Measurements from ENCODE around the gene MAPK1.

The MAPK1 gene

DNA sequence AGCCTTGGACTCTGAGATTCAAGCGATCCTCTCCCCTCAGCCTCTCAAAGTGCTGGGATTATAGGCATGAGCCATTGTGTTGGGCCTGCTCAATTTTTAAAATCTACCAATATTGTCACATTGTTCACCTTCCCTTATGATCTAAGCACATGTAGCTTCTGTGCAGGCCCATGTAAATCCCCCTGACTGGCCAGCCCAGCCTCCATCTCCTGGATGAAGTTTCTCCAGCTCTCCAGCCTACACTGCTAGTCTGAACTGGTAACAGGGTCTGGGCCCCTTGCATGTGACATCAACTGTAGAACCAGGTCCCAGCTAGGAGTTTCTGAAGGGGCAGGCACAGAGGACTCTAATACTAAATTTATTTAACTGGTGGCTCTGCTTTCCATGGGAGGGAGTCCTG is 99.0 kb downstream of the MAPK1 start:
- Histone ChIP-seq H3K36me3 (replicated peaks; ENCODE audit: low read depth, low read length) (peaks cover 77% of the 10 kb centered on the region), H3K4me1 (ENCODE audit: low read length) (peaks cover 13% of the 10 kb centered on the region), H3K27ac (ENCODE audit: low read length) (no peak overlapping the region)

GRCh38 chr22:21766691-21767462 is 100.6 kb downstream of the MAPK1 start:
- no peaks in the 10 kb centered on the region for H3K27me3 ChIP-seq (ENCODE audit: low read depth, low read length)
- peaks cover 75% of the 10 kb centered on the region for H3K36me3 ChIP-seq (replicated peaks; ENCODE audit: low read depth, low read length)
- H3K4me3 ChIP-seq (ENCODE audit: low read length), result no peak overlapping the region
- no peak overlapping the region for H2AFZ ChIP-seq (ENCODE audit: low read depth, low read length)
- H3K4me2 ChIP-seq (ENCODE audit: low read length), result no peak overlapping the region
- H3K4me1 ChIP-seq (ENCODE audit: low read length), result peaks cover 28% of the 10 kb centered on the region
- no peaks in the 10 kb centered on the region for H3K9me3 ChIP-seq (ENCODE audit: insufficient read depth, low read length)
- peaks cover 43% of the 10 kb centered on the region for H4K20me1 ChIP-seq (ENCODE audit: insufficient read depth, low read length)
- no peak for TF ChIP-seq EZH2phosphoT487 (IDR thresholded peaks at IDR 0.05; ENCODE audit: low read depth)
- TF ChIP-seq, protein P1, sequence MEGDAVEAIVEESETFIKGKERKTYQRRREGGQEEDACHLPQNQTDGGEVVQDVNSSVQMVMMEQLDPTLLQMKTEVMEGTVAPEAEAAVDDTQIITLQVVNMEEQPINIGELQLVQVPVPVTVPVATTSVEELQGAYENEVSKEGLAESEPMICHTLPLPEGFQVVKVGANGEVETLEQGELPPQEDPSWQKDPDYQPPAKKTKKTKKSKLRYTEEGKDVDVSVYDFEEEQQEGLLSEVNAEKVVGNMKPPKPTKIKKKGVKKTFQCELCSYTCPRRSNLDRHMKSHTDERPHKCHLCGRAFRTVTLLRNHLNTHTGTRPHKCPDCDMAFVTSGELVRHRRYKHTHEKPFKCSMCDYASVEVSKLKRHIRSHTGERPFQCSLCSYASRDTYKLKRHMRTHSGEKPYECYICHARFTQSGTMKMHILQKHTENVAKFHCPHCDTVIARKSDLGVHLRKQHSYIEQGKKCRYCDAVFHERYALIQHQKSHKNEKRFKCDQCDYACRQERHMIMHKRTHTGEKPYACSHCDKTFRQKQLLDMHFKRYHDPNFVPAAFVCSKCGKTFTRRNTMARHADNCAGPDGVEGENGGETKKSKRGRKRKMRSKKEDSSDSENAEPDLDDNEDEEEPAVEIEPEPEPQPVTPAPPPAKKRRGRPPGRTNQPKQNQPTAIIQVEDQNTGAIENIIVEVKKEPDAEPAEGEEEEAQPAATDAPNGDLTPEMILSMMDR (IDR thresholded peaks at IDR 0.05; ENCODE audit: low read depth, low read length), result no peak
- H3K79me2 ChIP-seq (ENCODE audit: low read length), result no peaks in the 10 kb centered on the region
- H3K27ac ChIP-seq (ENCODE audit: low read length), result no peak overlapping the region
- H3K9ac ChIP-seq (ENCODE audit: low read length), result no peak overlapping the region

More for the DNA sequence above, 99.0 kb downstream of the MAPK1 start:
- no peaks in the 10 kb centered on the region for H3K27me3 ChIP-seq (ENCODE audit: low read depth, low read length)
- H2AFZ ChIP-seq (ENCODE audit: low read depth, low read length), result no peak overlapping the region
- TF ChIP-seq, protein P1 (IDR thresholded peaks at IDR 0.05; ENCODE audit: low read depth, low read length), result no peak
- TF ChIP-seq EZH2phosphoT487 (IDR thresholded peaks at IDR 0.05; ENCODE audit: low read depth), result no peak
- peaks cover 30% of the 10 kb centered on the region for H4K20me1 ChIP-seq (ENCODE audit: insufficient read depth, low read length)
- no peaks in the 10 kb centered on the region for H3K9me3 ChIP-seq (ENCODE audit: insufficient read depth, low read length)
- no peak overlapping the region for H3K4me3 ChIP-seq (ENCODE audit: low read length)
- no peak overlapping the region for H3K4me2 ChIP-seq (ENCODE audit: low read length)
- H3K79me2 ChIP-seq (ENCODE audit: low read length), result no peaks in the 10 kb centered on the region
- H3K9ac ChIP-seq (ENCODE audit: low read length), result no peak overlapping the region

DNA sequence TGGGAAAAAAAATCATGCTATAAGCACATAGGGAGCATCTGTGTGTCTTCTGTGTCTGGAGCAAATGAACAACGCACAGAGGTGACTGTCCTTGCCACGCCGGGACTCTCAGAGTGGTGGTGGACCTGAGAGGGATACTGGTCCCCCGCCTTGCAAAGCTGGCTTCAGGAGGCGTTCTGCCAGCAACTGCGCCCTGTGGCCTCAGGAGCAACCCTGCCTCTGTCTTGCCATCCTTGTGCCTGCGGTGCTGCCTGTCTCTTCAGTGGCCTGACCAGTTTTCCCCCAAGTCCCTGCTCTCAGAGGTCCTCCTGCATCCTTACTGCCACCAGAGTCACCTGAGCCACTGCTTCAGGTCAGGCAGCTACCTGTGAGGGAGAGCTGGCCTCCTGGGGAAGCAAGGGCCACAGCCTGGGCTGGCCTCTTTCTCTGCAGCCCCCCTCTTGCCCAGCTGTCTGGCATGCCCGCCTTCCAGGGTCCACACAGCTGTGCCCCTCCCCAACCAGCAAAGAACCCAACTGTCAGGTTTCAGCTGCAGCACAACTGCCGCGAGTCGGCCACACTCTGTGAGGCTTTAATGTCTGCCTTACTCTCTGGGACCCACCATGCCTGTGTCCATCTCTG is 101.4 kb downstream of the MAPK1 start:
- Histone ChIP-seq H3K4me1 (ENCODE audit: low read length) (peaks cover 37% of the 10 kb centered on the region), H3K9me3 (ENCODE audit: insufficient read depth, low read length) (no peaks in the 10 kb centered on the region), H3K4me3 (ENCODE audit: low read length) (no peak overlapping the region), H3K27me3 (ENCODE audit: low read depth, low read length) (no peaks in the 10 kb centered on the region), H3K79me2 (ENCODE audit: low read length) (no peaks in the 10 kb centered on the region), H3K9ac (ENCODE audit: low read length) (no peak overlapping the region), H3K27ac (ENCODE audit: low read length) (no peak overlapping the region), H3K36me3 (replicated peaks; ENCODE audit: low read depth, low read length) (peaks cover 76% of the 10 kb centered on the region), H2AFZ (ENCODE audit: low read depth, low read length) (no peak overlapping the region), H3K4me2 (ENCODE audit: low read length) (no peak overlapping the region), H4K20me1 (ENCODE audit: insufficient read depth, low read length) (peaks cover 52% of the 10 kb centered on the region)
- TF ChIP-seq, protein P1 (IDR thresholded peaks at IDR 0.05; ENCODE audit: low read depth, low read length), result no peak
- TF ChIP-seq EZH2phosphoT487 (IDR thresholded peaks at IDR 0.05; ENCODE audit: low read depth), result no peak

GRCh38 chr22:21764038-21764804 is 103.2 kb downstream of the MAPK1 start:
- Histone ChIP-seq H3K27ac (ENCODE audit: low read length) (no peak overlapping the region), H2AFZ (ENCODE audit: low read depth, low read length) (no peak overlapping the region), H3K4me3 (ENCODE audit: low read length) (no peak overlapping the region), H3K4me2 (ENCODE audit: low read length) (peak overlapping the region; percentile 78), H3K9me3 (ENCODE audit: insufficient read depth, low read length) (no peaks in the 10 kb centered on the region), H3K27me3 (ENCODE audit: low read depth, low read length) (no peaks in the 10 kb centered on the region), H4K20me1 (ENCODE audit: insufficient read depth, low read length) (peaks cover 62% of the 10 kb centered on the region), H3K9ac (ENCODE audit: low read length) (no peak overlapping the region), H3K36me3 (replicated peaks; ENCODE audit: low read depth, low read length) (peaks cover 84% of the 10 kb centered on the region), H3K4me1 (ENCODE audit: low read length) (peaks cover 42% of the 10 kb centered on the region), H3K79me2 (ENCODE audit: low read length) (no peaks in the 10 kb centered on the region)
- no peak for TF ChIP-seq EZH2phosphoT487 (IDR thresholded peaks at IDR 0.05; ENCODE audit: low read depth)
- TF ChIP-seq, protein P1 (IDR thresholded peaks at IDR 0.05; ENCODE audit: low read depth, low read length), result no peak
